HG02938 (cell line): Measurements from ENCODE around the gene MEI4.
"Not testable (repeated sequence)": the region's sequence is repeated elsewhere in the genome, so short reads cannot be mapped to it uniquely, and the experiment has no call there.

Experiments used
- ATAC-seq: cut with Tn5 transposase; IDR thresholded peaks from one replicate; pipeline ENCODE4 v1.9.1; 2021; ENCODE audit warnings: mild to moderate bottlenecking, moderate library complexity; ENCODE audit not compliant: unreplicated experiment

The MEI4 gene

GRCh38 chr6:77674211-77674610, 21.4 kb downstream of the MEI4 start:
- ATAC-seq, result no peak

GRCh38 chr6:77678048-77678447, 25.2 kb downstream of the MEI4 start:
- ATAC-seq, result no peak

DNA sequence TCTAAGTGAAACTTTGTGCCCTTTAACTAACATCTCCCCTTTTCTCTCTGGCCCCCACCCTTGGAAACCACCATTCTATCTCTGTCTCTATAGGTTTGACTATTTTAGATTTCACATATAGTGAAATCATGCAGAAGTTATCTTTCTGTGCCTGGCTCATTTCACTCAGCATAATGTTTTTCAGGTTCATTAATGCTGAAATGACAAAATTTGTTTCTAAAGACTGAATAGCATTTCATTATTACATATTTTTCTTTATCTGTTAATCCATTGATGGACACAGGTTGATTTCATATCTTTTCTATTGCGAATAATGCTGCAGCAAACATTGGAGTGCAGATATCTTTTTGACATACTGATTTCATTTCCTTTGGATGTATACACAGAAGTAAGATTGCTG, 30.7 kb downstream of the MEI4 start:
- ATAC-seq, result no peak

DNA sequence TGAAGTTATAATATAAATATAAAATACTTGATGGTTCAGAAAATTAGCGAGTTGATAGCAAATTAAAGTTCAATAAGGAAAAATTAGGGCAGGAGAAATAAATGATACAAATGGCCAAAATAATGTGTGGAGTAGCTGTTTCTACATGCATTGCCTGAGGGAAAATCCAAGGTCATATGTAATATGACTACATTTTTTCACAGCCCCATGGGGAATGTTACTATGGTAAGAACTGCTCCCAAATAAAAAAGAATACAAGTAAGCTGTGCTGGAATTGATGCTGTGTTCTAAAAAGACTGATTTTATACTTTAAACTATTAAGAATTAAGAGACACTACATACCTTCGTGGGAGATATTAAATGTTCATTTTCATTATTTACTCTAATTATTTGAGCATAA, 34.1 kb downstream of the MEI4 start:
- ATAC-seq, result no peak

GRCh38 chr6:77688649-77689048, 35.8 kb downstream of the MEI4 start:
- no peak for ATAC-seq

- not testable (repeated sequence) for ATAC-seq
These were observed 47.3 kb downstream of the MEI4 start for GRCh38 chr6:77700095-77700494.

- no peak for ATAC-seq
These were observed 54.8 kb downstream of the MEI4 start for GRCh38 chr6:77707603-77708002.

GRCh38 chr6:77715588-77715987, 62.7 kb downstream of the MEI4 start:
- no peak for ATAC-seq

DNA sequence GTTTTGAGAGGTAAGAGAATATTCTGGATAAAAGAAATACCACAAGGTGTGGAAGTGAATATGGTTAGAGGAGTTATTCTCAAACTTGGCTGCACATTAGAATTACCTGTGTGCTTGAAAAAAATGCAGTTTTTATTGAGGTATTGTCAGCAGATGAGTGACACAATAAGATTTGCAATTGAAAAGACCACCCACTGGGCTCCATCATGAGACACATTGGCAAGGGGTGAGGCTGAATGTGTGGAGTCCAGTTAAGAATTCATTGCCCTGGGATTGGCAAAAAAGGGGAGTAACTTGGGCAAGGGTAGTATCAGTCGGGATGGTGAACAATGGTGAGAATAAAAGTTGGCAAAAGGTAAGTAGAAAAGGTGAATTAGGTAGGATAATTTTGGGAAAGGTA, 63.5 kb downstream of the MEI4 start:
- ATAC-seq, result no peak

DNA sequence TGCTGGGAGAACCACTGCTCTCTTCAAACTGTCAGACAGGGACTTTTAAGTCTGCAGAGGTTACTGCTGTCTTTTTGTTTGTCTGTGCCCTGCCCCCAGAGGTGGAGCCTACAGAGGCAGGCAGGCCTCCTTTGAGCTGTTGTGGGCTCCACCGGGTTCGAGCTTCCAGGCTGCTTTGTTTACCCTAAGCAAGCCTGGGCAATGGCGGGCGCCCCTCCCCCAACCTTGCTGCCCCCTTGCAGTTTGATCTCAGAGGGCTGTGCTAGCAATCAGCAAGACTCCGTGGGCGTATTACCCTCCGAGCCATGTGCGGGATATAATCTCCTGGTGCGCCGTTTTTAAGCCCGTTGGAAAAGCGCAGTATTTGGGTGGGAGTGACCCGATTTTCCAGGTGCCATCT, 83.2 kb downstream of the MEI4 start:
- ATAC-seq, result not testable (repeated sequence)

GRCh38 chr6:77740380-77740779, 87.5 kb downstream of the MEI4 start:
- ATAC-seq, result no peak

DNA sequence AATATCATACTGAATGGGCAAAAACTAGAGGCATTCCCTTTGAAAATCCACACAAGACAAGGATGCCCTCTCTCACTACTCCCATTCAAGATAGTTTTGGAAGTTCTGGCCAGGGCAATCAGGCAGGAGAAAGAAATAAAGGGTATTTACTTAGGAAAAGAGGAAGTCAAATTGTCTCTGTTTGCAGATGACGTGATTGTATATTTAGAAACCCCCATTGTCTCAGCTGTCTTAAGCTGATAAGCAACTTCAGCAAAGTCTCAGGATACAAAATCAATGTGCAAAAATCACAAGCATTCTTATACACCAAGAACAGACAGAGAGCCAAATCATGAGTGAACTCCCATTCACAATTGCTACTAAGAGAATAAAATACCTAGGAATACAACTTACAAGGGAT, 99.3 kb downstream of the MEI4 start:
- ATAC-seq, result not testable (repeated sequence)

GRCh38 chr6:77762386-77762785, 109.5 kb downstream of the MEI4 start:
- no peak for ATAC-seq

GRCh38 chr6:77763124-77763523, 110.3 kb downstream of the MEI4 start:
- ATAC-seq, result no peak

DNA sequence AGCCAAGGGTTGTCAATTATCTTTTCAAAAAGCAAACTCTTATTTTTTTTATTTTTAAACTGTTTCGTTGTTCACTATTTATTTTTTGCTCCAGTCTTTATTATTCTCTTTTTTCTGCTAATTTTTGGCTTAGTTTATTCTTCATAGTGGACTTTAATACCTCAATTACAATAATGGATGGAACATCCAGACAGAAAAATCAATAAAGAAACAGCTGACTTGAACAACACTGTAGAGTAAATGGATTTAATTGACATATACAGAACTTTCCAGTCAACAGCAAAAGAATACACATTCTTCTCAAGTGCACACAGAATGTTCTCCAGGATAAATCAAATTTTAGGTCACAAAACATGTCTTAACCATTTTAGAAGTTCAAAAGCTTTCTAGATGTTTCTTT, 111.5 kb downstream of the MEI4 start:
- ATAC-seq, result no peak

- ATAC-seq, result no peak
These were observed 120.5 kb downstream of the MEI4 start for GRCh38 chr6:77773157-77773822.

DNA sequence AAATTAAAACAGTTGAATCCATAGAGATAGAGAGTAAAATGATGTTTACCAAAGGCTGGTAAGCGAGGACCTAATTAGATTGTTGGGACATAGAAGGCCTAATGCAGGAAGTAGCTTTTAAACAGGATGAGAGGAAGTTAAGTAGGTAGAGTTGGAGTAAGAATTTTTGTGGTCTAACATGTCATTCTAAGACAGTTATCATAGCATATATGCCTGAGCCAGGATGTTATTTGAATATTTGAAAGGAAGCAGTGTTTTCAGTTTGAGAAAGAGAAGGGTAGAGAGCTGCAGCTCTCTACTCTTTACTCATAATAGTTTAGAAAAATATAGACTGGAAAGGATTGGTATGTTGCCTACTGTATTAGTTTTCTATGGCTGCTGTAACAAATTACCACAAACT, 121.6 kb downstream of the MEI4 start:
- ATAC-seq, result no peak

GRCh38 chr6:77776441-77776840, 123.6 kb downstream of the MEI4 start:
- ATAC-seq, result no peak

- no peak for ATAC-seq
These were observed 125.7 kb downstream of the MEI4 start for GRCh38 chr6:77778527-77778926.

GRCh38 chr6:77786935-77787629, 134.2 kb downstream of the MEI4 start:
- ATAC-seq, result no peak

- no peak for ATAC-seq
These were observed 144.3 kb downstream of the MEI4 start for GRCh38 chr6:77796824-77797809.

- no peak for ATAC-seq
These were observed 159.5 kb downstream of the MEI4 start for GRCh38 chr6:77812304-77812703.
